ENCODE measurements around the gene RNF227. TPM values are rescaled to one million over a fixed set of nuclear protein-coding genes. Genes with fewer than 3 reads are reported as not detected.

The RNF227 gene
- total and polyA plus RNA-seq, 2 of the 13 experiments (the other 11 are each of a cell fraction or from before 2014, with no cell fraction given), result 0.20 to 0.79 TPM

DNA sequence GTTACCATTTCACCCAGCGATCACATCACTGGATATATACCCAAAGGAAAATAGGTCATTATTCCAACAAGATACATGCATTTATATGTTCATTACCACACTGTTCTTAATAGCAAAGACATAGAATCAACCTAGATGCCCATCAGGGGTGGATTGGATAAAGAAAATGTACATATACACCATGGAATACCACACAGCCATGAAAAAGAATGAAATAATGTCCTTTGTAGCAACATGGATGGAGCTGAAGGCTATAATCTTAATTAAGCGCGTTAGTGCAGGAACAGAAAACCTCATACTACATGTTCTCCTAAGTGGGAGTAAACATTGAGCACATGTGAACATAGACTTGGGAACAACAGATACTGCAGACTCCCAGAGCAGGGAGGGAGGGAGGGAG is 34.5 kb upstream of the RNF227 start:
- CTCF ChIA-PET (ENCODE audit: low intra/inter-chr PET ratio, low total read pairs), result no interaction called here
- no peak for DNase-seq (ENCODE audit: low spot score)
- Histone ChIP-seq H3K4me2 (ENCODE audit: low read depth, low read length) (no peak overlapping the region), H2AFZ (ENCODE audit: low read length) (no peak overlapping the region), H3K9me3 (ENCODE audit: low read length) (no peaks in the 10 kb centered on the region), H4K20me1 (ENCODE audit: insufficient read depth, low read length) (no peaks in the 10 kb centered on the region), H3K4me1 (ENCODE audit: insufficient read depth, low read length) (no peaks in the 10 kb centered on the region), H3K27me3 (ENCODE audit: control insufficient read depth in 1 of 2, insufficient read depth in 2 of 2, low read length in 2 of 2) (no peaks in the 10 kb centered on the region), H3K79me2 (ENCODE audit: insufficient read depth, low read length) (no peaks in the 10 kb centered on the region), H3K4me3 (replicated peaks in 1 of 3; ENCODE audit: insufficient read depth in 1 of 3, low read depth in 2 of 3, low read length in 3 of 3) (no peak overlapping the region), H3K9ac (ENCODE audit: insufficient read depth, low read depth, low read length) (no peak overlapping the region), H3K36me3 (replicated peaks in 1 of 2; ENCODE audit: control insufficient read depth in 1 of 2, insufficient read depth in 2 of 2, low read length in 2 of 2) (peaks cover 3 to 35% of the 10 kb centered on the region in 2 experiments; a peak in 3 of 5 replicates), H3K27ac (ENCODE audit: extremely low read length, insufficient read depth, low read length) (no peak overlapping the region)
- in situ Hi-C loops (cut with HindIII; ENCODE audit: extremely low pct_ligation_motif_present, low pct_unique_long_range_greater_than_20kb) (no loop called here), intact Hi-C loops (cut with micrococcal nuclease; ENCODE audit: unreplicated experiment) (no loop called here)
- ATAC-seq, result no peak
- no TSS peak for BruUV-seq (replicated peaks)
- no peak for FAIRE-seq
- TF ChIP-seq RNF2 (conservative IDR thresholded peaks at IDR 0.05; ENCODE audit: low read depth) (no peak), HNRNPLL (IDR thresholded peaks at IDR 0.05; ENCODE audit: low read depth, low read length, poor library complexity, severe bottlenecking) (no peak), CBFB (CRISPR knock-in tag; IDR thresholded peaks at IDR 0.05) (no peak), NFE2L2 (IDR thresholded peaks at IDR 0.05; ENCODE audit: low read length) (no peak), TMF1 (CRISPR knock-in tag; IDR thresholded peaks at IDR 0.05; ENCODE audit: low read depth) (no peak), IRX3 (CRISPR knock-in tag; IDR thresholded peaks at IDR 0.05; ENCODE audit: borderline replicate concordance, low read depth) (no peak), ZNF143 (CRISPR knock-in tag; IDR thresholded peaks at IDR 0.05) (no peak), RBM22 (optimal IDR thresholded peaks at IDR 0.05; ENCODE audit: low read length) (no peak), ZNF891 (CRISPR knock-in tag; IDR thresholded peaks at IDR 0.05) (no peak), ZNF709 (CRISPR knock-in tag; IDR thresholded peaks at IDR 0.05) (no peak), ZNF768 (CRISPR knock-in tag; IDR thresholded peaks at IDR 0.05) (no peak), ZBTB7B (CRISPR knock-in tag; IDR thresholded peaks at IDR 0.05) (no peak), SUZ12 (IDR thresholded peaks at IDR 0.05; ENCODE audit: low read depth, low read length) (no peak)
- TF ChIP-seq, protein P1, sequence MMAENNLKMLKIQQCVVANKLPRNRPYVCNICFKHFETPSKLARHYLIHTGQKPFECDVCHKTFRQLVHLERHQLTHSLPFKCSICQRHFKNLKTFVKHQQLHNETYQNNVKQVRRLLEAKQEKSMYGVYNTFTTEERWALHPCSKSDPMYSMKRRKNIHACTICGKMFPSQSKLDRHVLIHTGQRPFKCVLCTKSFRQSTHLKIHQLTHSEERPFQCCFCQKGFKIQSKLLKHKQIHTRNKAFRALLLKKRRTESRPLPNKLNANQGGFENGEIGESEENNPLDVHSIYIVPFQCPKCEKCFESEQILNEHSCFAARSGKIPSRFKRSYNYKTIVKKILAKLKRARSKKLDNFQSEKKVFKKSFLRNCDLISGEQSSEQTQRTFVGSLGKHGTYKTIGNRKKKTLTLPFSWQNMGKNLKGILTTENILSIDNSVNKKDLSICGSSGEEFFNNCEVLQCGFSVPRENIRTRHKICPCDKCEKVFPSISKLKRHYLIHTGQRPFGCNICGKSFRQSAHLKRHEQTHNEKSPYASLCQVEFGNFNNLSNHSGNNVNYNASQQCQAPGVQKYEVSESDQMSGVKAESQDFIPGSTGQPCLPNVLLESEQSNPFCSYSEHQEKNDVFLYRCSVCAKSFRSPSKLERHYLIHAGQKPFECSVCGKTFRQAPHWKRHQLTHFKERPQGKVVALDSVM (CRISPR knock-in tag; IDR thresholded peaks at IDR 0.05), result no peak
- TF ChIP-seq, protein P2, sequence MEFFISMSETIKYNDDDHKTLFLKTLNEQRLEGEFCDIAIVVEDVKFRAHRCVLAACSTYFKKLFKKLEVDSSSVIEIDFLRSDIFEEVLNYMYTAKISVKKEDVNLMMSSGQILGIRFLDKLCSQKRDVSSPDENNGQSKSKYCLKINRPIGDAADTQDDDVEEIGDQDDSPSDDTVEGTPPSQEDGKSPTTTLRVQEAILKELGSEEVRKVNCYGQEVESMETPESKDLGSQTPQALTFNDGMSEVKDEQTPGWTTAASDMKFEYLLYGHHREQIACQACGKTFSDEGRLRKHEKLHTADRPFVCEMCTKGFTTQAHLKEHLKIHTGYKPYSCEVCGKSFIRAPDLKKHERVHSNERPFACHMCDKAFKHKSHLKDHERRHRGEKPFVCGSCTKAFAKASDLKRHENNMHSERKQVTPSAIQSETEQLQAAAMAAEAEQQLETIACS (CRISPR knock-in tag; IDR thresholded peaks at IDR 0.05), result no peak
- TF ChIP-seq, protein P3, sequence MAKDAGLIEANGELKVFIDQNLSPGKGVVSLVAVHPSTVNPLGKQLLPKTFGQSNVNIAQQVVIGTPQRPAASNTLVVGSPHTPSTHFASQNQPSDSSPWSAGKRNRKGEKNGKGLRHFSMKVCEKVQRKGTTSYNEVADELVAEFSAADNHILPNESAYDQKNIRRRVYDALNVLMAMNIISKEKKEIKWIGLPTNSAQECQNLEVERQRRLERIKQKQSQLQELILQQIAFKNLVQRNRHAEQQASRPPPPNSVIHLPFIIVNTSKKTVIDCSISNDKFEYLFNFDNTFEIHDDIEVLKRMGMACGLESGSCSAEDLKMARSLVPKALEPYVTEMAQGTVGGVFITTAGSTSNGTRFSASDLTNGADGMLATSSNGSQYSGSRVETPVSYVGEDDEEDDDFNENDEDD (CRISPR knock-in tag; IDR thresholded peaks at IDR 0.05; ENCODE audit: borderline replicate concordance), result no peak
- TF ChIP-seq, protein P4, sequence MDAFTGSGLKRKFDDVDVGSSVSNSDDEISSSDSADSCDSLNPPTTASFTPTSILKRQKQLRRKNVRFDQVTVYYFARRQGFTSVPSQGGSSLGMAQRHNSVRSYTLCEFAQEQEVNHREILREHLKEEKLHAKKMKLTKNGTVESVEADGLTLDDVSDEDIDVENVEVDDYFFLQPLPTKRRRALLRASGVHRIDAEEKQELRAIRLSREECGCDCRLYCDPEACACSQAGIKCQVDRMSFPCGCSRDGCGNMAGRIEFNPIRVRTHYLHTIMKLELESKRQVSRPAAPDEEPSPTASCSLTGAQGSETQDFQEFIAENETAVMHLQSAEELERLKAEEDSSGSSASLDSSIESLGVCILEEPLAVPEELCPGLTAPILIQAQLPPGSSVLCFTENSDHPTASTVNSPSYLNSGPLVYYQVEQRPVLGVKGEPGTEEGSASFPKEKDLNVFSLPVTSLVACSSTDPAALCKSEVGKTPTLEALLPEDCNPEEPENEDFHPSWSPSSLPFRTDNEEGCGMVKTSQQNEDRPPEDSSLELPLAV (CRISPR knock-in tag; conservative IDR thresholded peaks at IDR 0.05; ENCODE audit: low read depth), result no peak
- WGBS (ENCODE audit: low lambda C conversion rate), result 80% methylated on average over 3 of the region's 3 CpGs
- POLR2A ChIA-PET, result no interaction called here
